IPS-18c (cell line): ENCODE measurements around the gene CDK17.
"Not testable (repeated sequence)": the region's sequence is repeated elsewhere in the genome, so short reads cannot be mapped to it uniquely, and the experiment has no call there.

ENCODE experiments used
- H3K4me3 ChIP-seq: 2 replicates; pipeline ENCODE4 v1.7.0; 2013; ENCODE audit warnings: low read depth, mild to moderate bottlenecking, low read length, moderate library complexity; ENCODE audit not compliant: insufficient read depth
- H3K9me3 ChIP-seq: one replicate; pipeline ENCODE4 v1.6.1; 2013; ENCODE audit warnings: mild to moderate bottlenecking, low read length, moderate library complexity; ENCODE audit not compliant: control insufficient read depth, insufficient read depth

CDK17 gene

GRCh38 chr12:96399919-96400630 is at the start of gene CDK17:
TSS of gene CDK17 (minus strand) at chr12:96400439. CDS start at chr12:96334836, 65,603 bp downstream.
- H3K4me3 ChIP-seq = peak within 1 kb of the TSS; percentile 86
- H3K9me3 ChIP-seq = peaks cover 2% of the 10 kb centered on the region

GRCh38 chr12:96448300-96448699 is 48.1 kb upstream of the CDK17 start:
- no peaks in the 10 kb centered on the region for H3K9me3 ChIP-seq
- H3K4me3 ChIP-seq = no peak overlapping the region

- Histone ChIP-seq H3K4me3 (no peak overlapping the region), H3K9me3 (no peaks in the 10 kb centered on the region)
These were observed 47.0 kb upstream of the CDK17 start for GRCh38 chr12:96447256-96447655.

GRCh38 chr12:96445691-96446583 is 45.7 kb upstream of the CDK17 start:
- H3K9me3 ChIP-seq = no peaks in the 10 kb centered on the region
- no peak overlapping the region for H3K4me3 ChIP-seq

DNA sequence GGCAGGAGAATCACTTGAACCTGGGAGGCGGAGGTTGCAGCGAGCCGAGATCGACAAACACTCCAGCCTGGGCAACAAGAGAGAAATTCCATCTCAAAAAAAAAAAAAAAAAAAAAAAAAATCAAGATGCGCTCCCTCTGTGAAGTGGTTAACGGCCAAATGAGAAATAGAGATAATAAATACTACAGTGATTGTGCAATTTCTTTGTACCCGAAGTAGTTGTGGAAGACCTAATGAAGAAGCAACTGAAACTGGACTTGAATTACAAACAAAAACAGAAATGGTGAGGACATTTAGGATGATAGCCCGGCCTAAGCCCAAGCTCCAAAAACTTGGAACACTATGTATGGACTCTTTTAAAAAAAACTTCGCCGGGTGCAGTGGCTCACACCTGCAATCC is 44.2 kb upstream of the CDK17 start:
- H3K9me3 ChIP-seq = no peaks in the 10 kb centered on the region
- H3K4me3 ChIP-seq = no peak overlapping the region

- no peak overlapping the region for H3K4me3 ChIP-seq
These were observed 42.7 kb upstream of the CDK17 start for GRCh38 chr12:96442906-96443305.

DNA sequence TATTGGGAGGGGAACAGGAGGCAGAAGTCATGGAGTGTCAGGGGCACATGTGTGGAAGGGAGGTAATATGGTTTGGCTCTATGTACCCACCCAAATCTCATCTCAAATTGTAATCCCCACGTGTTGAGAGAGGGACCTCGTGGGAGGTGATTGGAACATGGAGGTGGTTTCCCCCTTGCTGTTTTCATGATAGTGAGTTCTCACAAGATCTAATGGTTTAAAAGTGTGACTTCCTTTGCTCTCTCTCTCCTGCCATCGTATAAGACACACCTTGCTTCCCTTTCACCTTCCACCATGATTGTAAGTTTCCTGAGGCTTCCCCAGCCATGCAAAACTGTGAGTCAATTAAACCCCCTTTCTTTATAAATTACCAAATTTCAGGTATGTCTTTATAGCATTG is 41.6 kb upstream of the CDK17 start:
- no peak overlapping the region for H3K4me3 ChIP-seq
- no peaks in the 10 kb centered on the region for H3K9me3 ChIP-seq

More at GRCh38 chr12:96442906-96443305, 42.7 kb upstream of the CDK17 start:
- H3K9me3 ChIP-seq = no peaks in the 10 kb centered on the region

DNA sequence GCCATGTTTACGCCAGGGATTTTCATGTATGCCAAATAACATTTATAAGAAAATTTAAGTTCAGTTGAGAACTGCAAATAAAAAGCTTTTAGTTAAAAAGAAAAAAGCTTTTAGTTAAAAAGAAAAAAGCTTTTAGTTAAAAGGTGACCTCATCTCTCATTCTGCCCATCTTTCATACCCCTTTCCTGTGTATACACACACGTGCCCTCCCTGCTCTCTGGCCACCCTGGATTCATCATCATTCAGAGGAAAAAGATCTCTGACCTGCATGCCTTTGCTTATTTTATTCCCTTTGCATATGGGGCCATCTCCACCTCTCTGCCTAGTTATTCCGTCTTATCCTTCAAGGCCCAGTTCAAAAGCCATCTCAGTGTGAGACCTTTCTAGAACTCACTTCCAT is 38.1 kb upstream of the CDK17 start:
- Histone ChIP-seq H3K9me3 (no peaks in the 10 kb centered on the region), H3K4me3 (no peak overlapping the region)

GRCh38 chr12:96437171-96437445 is 36.9 kb upstream of the CDK17 start:
- H3K4me3 ChIP-seq = no peak overlapping the region

DNA sequence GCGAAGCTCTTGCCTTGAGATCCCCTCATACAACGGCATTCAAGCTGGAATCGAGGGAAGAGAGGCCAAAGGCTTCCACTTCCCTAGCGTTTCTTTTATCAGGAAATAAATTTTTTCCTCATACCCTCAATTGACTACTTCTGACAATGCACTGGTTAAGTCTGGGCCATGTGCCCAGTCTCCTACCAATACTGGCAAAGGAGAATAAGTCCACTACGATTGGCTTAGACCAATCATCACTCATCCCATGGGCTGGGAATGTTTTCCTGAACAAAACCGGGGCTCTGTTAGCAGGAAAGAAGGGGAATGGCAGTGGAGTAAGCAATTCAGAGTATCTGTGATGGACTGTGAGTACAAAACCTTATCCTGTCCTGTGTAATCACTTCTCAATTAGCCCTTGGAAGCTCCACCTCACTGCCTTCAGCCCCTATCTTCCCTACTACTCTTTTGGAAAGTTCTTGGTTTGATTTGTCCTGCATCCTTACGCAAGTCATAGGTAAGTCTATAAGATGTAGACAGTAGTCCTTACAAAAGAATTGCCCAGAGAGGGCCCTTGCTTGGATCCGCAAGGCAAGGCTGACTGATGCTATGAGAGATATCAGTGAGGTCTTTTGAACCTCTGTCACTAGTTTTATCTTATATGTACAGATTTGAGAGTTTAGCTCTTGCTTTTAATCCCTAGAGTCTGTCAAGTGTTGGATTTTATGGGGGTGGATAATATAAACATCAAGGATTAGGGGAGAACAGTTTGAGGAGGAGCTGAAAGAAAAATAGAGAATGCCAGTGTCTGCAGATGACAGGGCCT is 36.3 kb upstream of the CDK17 start:
- no peak overlapping the region for H3K4me3 ChIP-seq
- H3K9me3 ChIP-seq = no peaks in the 10 kb centered on the region

More at GRCh38 chr12:96437171-96437445, 36.9 kb upstream of the CDK17 start:
- no peaks in the 10 kb centered on the region for H3K9me3 ChIP-seq

DNA sequence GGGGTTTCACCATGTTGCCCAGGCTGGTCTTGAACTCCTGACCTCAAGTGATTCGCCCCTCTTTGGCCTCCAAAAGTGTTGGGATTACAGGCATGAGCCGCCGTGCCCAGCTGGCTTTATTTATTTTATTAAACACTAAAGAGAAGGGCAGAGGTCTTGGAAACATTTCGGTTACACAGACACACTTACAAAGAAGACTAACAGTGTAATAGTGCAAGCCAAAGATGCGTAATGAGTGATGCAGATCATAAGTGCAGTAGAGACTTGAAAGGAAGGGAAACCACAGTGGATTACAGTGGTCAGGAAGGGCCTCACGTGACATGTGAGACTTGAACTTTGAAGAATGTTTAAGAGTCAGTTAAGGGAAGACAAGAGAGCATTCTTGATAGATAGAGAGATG is 33.9 kb upstream of the CDK17 start:
- Histone ChIP-seq H3K9me3 (no peaks in the 10 kb centered on the region), H3K4me3 (no peak overlapping the region)

GRCh38 chr12:96432496-96433321 is 32.5 kb upstream of the CDK17 start:
- H3K4me3 ChIP-seq, H3K9me3 ChIP-seq: not testable (repeated sequence)

- Histone ChIP-seq H3K4me3 (no peak overlapping the region), H3K9me3 (no peaks in the 10 kb centered on the region)
These were observed 30.8 kb upstream of the CDK17 start for GRCh38 chr12:96431067-96431466.

- Histone ChIP-seq H3K4me3 (no peak overlapping the region), H3K9me3 (no peaks in the 10 kb centered on the region)
These were observed 27.1 kb upstream of the CDK17 start for GRCh38 chr12:96427269-96427729.

DNA sequence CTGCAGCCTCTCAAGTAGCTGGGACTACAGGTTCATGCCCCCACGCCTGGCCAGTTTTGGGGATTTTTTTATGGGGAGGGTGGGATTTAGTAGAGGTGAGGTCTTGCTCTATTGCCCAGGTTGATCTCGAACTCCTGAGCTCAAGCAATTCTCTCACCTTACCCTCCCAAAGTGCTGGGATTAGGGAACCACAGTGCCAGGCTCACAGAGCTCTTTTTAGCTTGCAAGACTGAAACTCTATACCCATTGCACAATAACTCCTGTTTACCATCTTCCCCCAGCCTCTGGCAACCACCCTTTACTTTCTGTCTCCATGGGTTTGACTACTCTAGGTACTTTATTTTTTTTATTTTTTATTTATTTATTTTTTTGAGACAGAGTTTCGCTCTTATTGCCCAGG is 25.7 kb upstream of the CDK17 start:
- no peak overlapping the region for H3K4me3 ChIP-seq

DNA sequence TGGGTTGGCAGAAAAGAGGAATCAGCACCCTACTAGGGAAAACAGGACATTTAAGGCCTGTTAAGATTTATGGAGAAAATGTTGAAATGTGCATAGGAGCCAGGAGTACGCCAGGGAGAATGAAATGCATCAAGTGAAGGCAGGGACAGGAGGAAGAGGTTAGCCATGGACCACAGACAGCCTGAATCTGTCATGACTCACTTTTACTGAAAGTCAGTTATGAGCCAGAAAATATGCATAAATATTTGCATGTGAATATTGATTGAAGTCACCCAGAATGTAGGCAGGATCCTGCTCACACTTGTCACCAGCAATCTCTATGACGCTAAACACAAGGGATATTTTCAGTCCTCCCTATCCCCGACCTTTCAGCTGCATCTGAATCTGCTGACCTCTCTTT is 25.1 kb upstream of the CDK17 start:
- no peak overlapping the region for H3K4me3 ChIP-seq
- H3K9me3 ChIP-seq = no peaks in the 10 kb centered on the region

More for the DNA sequence above, 25.7 kb upstream of the CDK17 start:
- no peaks in the 10 kb centered on the region for H3K9me3 ChIP-seq

DNA sequence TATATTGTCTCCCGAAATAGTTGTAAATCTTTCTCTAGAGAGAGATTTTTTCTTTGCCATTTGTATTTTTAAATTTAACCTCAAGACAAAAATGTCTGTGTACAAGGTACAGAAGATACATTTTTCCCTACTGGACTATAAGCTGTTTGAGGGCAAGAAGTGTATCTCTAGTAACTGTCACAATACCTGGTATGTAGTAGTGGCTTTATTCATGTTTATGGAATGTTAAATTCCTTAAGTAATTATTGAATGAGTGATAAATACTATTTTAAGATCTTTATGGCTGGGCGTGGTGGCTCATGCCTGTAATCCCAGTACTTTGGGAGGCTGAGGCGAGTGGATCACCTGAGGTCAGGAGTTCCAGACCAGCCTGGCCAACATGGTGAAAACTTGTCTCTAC is 24.4 kb upstream of the CDK17 start:
- Histone ChIP-seq H3K9me3 (no peaks in the 10 kb centered on the region), H3K4me3 (no peak overlapping the region)
